ENCODE results near the gene KIF3A. TPM values are rescaled to one million over a fixed set of nuclear protein-coding genes. Genes with fewer than 3 reads are reported as not detected.

Gene KIF3A
- total and polyA plus RNA-seq, 4 donors, result 0.58 to 1.2 (median 0.86) TPM

- Histone ChIP-seq H3K27ac (ENCODE audit: low read depth in 1 of 2, low read length in 2 of 2) (no peak overlapping the region), H3K4me1 (ENCODE audit: control insufficient read depth in 4 of 4, insufficient read depth in 4 of 4, low read length in 3 of 4) (peaks cover 0 to 12% (median 6%) of the 10 kb centered on the region in 4 donors), H3K4me3 (ENCODE audit: low read depth in 1 of 3, low read length in 3 of 3) (no peak overlapping the region), H3K9ac (ENCODE audit: low read depth in 1 of 2, low read length in 2 of 2) (no peak overlapping the region), H3K36me3 (ENCODE audit: control insufficient read depth in 4 of 4, insufficient read depth in 3 of 4, low read depth in 1 of 4, low read length in 3 of 4) (no peaks in the 10 kb centered on the region), H3K9me3 (ENCODE audit: control insufficient read depth in 4 of 4, low read length in 3 of 4) (no peaks in the 10 kb centered on the region), H3K27me3 (ENCODE audit: control insufficient read depth in 4 of 4, insufficient read depth in 4 of 4, low read length in 3 of 4) (peaks cover 0 to 6% (median 2%) of the 10 kb centered on the region in 4 donors)
- DNase-seq (ENCODE audit: low spot score), result peak; percentile 30
- TF ChIP-seq RAD21 (IDR thresholded peaks at IDR 0.05), result no peak
- no peak for TF ChIP-seq TAF1 (conservative IDR thresholded peaks at IDR 0.05)
- no peak for TF ChIP-seq REST (IDR thresholded peaks at IDR 0.05)
- WGBS, result 72% methylated on average over 12 of the region's 12 CpGs
These were observed 80.5 kb downstream of the KIF3A start for GRCh38 chr5:132656774-132657355.

GRCh38 chr5:132655821-132656773 is 81.2 kb downstream of the KIF3A start:
- H3K9ac ChIP-seq (ENCODE audit: low read depth in 1 of 2, low read length in 2 of 2), result no peak overlapping the region
- DNase-seq (ENCODE audit: low spot score), result peak; percentile 52
- peaks cover 0 to 6% (median 2%) of the 10 kb centered on the region in 4 donors for H3K27me3 ChIP-seq (ENCODE audit: control insufficient read depth in 4 of 4, insufficient read depth in 4 of 4, low read length in 3 of 4)
- WGBS, result 8% methylated on average over 92 of the region's 92 CpGs
- H3K27ac ChIP-seq (ENCODE audit: low read depth in 1 of 2, low read length in 2 of 2), result no peak overlapping the region
- H3K4me1 ChIP-seq (ENCODE audit: control insufficient read depth in 4 of 4, insufficient read depth in 4 of 4, low read length in 3 of 4), result peaks cover 0 to 12% (median 6%) of the 10 kb centered on the region in 4 donors
- TF ChIP-seq ATF3 (IDR thresholded peaks at IDR 0.05) (no peak), GABPA (IDR thresholded peaks at IDR 0.05 in 1 of 2, conservative IDR thresholded peaks at IDR 0.05 in 1 of 2) (no peak), YY1 (IDR thresholded peaks at IDR 0.05) (no peak), HNF4G (IDR thresholded peaks at IDR 0.05) (no peak), HNF4A (conservative IDR thresholded peaks at IDR 0.05) (no peak), SP1 (IDR thresholded peaks at IDR 0.05) (no peak), REST (IDR thresholded peaks at IDR 0.05) (no peak), FOXA1 (IDR thresholded peaks at IDR 0.05) (no peak), JUND (IDR thresholded peaks at IDR 0.05) (no peak), TAF1 (conservative IDR thresholded peaks at IDR 0.05) (no peak), MAX (IDR thresholded peaks at IDR 0.05) (no peak), RAD21 (IDR thresholded peaks at IDR 0.05) (no peak), NR2F2 (IDR thresholded peaks at IDR 0.05) (no peak), RXRA (IDR thresholded peaks at IDR 0.05) (no peak), FOXA2 (IDR thresholded peaks at IDR 0.05) (no peak), EGR1 (IDR thresholded peaks at IDR 0.05; ENCODE audit: low read depth in 2 of 2) (no peak)
- TF ChIP-seq, protein P1, sequence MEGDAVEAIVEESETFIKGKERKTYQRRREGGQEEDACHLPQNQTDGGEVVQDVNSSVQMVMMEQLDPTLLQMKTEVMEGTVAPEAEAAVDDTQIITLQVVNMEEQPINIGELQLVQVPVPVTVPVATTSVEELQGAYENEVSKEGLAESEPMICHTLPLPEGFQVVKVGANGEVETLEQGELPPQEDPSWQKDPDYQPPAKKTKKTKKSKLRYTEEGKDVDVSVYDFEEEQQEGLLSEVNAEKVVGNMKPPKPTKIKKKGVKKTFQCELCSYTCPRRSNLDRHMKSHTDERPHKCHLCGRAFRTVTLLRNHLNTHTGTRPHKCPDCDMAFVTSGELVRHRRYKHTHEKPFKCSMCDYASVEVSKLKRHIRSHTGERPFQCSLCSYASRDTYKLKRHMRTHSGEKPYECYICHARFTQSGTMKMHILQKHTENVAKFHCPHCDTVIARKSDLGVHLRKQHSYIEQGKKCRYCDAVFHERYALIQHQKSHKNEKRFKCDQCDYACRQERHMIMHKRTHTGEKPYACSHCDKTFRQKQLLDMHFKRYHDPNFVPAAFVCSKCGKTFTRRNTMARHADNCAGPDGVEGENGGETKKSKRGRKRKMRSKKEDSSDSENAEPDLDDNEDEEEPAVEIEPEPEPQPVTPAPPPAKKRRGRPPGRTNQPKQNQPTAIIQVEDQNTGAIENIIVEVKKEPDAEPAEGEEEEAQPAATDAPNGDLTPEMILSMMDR (IDR thresholded peaks at IDR 0.05; ENCODE audit: low read depth, low read length, missing input control), result no peak
- TF ChIP-seq, protein P2, sequence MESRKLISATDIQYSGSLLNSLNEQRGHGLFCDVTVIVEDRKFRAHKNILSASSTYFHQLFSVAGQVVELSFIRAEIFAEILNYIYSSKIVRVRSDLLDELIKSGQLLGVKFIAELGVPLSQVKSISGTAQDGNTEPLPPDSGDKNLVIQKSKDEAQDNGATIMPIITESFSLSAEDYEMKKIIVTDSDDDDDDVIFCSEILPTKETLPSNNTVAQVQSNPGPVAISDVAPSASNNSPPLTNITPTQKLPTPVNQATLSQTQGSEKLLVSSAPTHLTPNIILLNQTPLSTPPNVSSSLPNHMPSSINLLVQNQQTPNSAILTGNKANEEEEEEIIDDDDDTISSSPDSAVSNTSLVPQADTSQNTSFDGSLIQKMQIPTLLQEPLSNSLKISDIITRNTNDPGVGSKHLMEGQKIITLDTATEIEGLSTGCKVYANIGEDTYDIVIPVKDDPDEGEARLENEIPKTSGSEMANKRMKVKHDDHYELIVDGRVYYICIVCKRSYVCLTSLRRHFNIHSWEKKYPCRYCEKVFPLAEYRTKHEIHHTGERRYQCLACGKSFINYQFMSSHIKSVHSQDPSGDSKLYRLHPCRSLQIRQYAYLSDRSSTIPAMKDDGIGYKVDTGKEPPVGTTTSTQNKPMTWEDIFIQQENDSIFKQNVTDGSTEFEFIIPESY (IDR thresholded peaks at IDR 0.05), result no peak
- H3K9me3 ChIP-seq (ENCODE audit: control insufficient read depth in 4 of 4, low read length in 3 of 4), result no peaks in the 10 kb centered on the region
- H3K36me3 ChIP-seq (ENCODE audit: control insufficient read depth in 4 of 4, insufficient read depth in 3 of 4, low read depth in 1 of 4, low read length in 3 of 4), result no peaks in the 10 kb centered on the region
- peak overlapping the region in 1 of 3 donors; percentile 47 for H3K4me3 ChIP-seq (ENCODE audit: low read depth in 1 of 3, low read length in 3 of 3)

Data from liver (tissue), 9 donors.